ENCODE data around the gene PANX2.

PANX2 gene

GRCh38 chr22:50184004-50184901 is 13.7 kb downstream of the PANX2 start:
- no peak for DNase-seq (ENCODE audit: low read depth in 2 of 2)

DNA sequence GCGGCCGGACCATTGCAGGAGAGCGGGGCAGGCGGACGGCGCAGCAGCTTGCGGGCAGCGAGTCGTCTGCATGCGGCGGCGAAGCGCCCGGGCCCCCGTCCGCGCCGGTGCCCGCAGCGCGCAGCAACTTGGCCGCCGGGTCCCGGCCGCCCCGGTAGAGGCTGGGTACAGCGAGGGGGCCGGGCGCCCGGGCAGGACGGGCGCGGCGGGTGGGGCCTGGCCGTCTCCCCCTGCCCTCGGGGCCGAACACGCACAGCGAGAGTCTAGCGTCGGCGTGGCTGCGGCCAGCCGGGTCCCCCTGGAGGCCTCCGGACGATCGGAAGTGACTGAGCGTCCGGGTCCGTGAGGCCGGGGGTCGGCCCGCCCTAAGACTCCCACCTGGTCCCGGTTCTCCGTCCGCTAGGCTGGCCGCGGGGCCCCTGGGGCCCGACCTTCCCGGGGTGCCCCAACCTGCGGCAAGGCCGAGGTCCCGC is 14.4 kb downstream of the PANX2 start:
- no peak for DNase-seq (ENCODE audit: low read depth in 2 of 2)

GRCh38 chr22:50185375-50186087 is 15.0 kb downstream of the PANX2 start, which contains the start of gene TRABD:
TSS of gene TRABD (plus strand) at chr22:50185913. CDS start at chr22:50193061, 7,148 bp downstream.
- DNase-seq (ENCODE audit: low read depth in 2 of 2), result peak; percentile 67 to 87

GRCh38 chr22:50186181-50186714 is 15.7 kb downstream of the PANX2 start:
- DNase-seq (ENCODE audit: low read depth in 2 of 2), result no peak

GRCh38 chr22:50186761-50187523 is 16.4 kb downstream of the PANX2 start:
- no peak for DNase-seq (ENCODE audit: low read depth in 2 of 2)

GRCh38 chr22:50188356-50188755 is 17.8 kb downstream of the PANX2 start:
- no peak for DNase-seq (ENCODE audit: low read depth in 2 of 2)

- DNase-seq (ENCODE audit: low read depth in 2 of 2), result no peak
Measured at GRCh38 chr22:50189184-50189848, 18.8 kb downstream of the PANX2 start.

GRCh38 chr22:50189849-50190181 is 19.3 kb downstream of the PANX2 start:
- DNase-seq (ENCODE audit: low read depth in 2 of 2), result no peak

DNA sequence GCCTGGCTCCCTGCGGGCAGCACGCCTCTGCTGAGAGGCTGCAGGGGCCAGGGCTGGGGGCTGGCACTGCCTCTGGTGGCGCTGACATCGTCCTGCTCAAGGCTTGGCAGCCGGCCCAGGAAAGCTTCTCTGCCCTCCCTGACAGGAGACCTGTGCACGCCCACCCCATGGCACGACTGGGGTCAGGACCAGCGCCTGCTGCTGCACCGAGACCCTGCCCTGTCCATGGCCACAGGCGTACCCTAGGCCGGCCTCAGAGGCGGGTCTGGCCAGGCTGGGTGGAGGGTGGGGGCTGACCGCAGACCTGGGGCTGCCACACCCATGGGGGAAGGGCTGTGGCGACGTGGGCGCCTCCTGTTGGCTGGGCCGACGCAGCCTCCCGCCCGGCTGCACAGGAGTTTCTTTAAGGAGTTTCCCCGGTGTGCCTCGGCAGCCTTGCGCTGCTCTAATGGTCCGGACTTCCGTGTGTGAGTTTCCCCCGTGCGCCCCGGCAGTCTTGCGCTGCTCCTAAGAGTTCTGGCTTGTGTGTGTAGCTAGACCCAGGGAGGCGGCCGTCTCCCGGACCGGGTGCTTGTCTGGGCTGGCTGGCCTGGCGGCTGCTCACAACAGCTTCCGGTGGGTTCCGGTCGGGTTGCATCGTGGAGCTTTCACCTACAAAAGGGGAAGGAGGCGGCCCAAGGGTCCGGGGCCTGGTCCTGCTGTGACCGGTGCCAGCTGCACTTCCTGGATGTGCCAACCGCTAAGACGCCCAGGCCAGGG is 19.8 kb downstream of the PANX2 start:
- DNase-seq (ENCODE audit: low read depth in 2 of 2), result peak; percentile 44 to 75

GRCh38 chr22:50190941-50191741 is 20.6 kb downstream of the PANX2 start:
- DNase-seq (ENCODE audit: low read depth in 2 of 2), result peak; percentile 65 to 67

DNA sequence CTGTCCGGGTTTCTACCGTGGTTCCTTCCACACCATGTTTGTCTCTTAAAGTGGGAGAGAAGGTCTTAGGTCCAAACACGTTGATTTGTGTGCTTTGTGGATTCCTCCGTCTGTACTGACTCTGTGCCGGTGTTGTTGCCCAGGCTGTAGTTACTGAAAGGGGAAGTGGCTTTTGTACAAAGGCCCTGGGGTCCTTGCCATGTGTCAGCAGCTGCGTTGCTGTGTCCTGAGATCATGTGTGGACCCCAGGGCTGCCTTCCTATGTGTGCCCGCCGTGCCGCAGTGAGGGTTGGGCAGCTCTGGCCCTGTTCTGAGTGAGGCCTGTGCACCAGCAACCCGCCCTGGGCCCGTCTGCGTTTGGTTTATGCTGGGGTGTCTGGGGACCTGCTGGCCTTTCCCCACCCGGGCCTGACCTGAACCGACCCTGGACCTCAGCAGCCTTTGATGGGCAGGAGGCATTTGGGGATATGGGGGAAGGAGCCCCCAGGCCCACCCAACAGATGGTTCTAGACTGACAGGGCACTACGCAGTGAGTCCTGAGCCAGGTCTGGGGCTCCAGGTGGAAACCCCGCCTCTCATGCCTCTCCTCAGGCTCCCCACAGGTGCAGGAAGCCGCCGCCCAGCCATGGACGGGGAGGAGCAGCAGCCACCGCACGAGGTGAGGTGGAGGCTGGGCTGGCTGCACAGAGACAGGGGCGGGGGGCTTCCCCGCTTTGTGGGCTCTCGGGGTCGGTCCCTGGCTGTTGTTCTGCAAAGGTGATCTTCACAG is 22.1 kb downstream of the PANX2 start:
- no peak for DNase-seq (ENCODE audit: low read depth in 2 of 2)

DNA sequence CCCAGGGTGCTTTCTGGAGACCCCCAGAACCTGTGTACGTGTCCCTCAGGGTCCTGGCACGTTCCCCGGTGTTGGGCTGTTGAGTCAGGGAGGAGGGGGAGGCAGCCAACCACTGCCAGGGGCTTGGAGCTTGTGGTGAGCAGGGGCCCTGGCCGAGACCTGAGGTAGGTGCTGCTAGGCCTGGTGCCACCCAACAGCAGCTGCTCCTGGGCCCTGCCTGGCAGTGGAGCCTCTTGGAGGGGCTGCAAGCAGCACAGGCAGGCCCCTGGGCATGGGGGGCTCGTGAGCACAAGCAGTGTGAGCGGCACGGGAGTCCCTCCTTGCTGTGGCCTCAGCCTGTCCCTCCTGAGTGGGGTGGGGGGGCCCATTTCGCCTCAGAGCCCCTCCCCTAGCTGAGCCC is 23.1 kb downstream of the PANX2 start:
- DNase-seq (ENCODE audit: low read depth in 2 of 2), result no peak

DNA sequence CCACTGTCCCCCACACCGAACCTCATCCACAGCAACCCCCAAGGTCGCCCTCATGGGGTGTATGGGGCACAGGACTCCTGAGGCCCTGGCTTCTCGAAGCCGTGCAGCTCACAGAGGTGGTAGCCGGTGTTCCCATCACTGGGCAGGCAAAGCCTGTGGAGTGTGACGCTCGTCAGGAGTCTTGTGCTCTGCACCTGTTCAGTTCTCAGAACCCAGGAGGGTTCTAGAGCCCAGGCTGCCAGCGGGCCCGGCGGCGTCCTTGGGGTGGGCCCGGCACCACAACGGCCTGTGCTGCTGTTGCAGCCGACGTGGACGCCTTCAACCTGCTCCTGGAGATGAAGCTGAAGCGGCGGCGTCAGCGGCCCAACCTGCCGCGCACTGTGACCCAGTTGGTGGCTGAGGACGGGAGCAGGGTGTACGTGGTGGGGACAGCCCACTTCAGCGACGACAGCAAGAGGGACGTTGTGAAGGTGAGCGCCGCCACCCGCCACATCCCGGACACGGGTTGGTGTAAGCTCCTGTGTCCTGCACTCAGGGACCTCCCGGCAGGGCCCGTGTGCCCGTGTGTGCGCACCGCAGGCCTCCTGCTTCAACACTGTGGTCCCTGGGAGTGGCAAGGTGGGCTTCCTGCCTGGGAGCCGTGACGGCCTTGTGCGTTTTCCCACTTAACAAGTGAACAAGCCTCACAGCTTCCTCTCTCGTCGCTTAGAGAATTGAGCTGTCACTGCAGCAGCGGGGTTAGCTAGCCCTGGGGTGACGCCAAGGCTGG is 23.7 kb downstream of the PANX2 start:
- DNase-seq (ENCODE audit: low read depth in 2 of 2), result no peak

GRCh38 chr22:50196256-50196655 is 25.7 kb downstream of the PANX2 start:
- no peak for DNase-seq (ENCODE audit: low read depth in 2 of 2)

GRCh38 chr22:50197000-50197800 is 26.7 kb downstream of the PANX2 start:
- DNase-seq (ENCODE audit: low read depth in 2 of 2), result no peak

GRCh38 chr22:50197856-50198623 is 27.5 kb downstream of the PANX2 start:
- no peak for DNase-seq (ENCODE audit: low read depth in 2 of 2)

GRCh38 chr22:50198624-50199017 is 28.1 kb downstream of the PANX2 start:
- DNase-seq (ENCODE audit: low read depth in 2 of 2), result no peak
